PC-3 (cell line): ENCODE measurements around the gene VSIG10L2. TPM values are rescaled to one million over a fixed set of nuclear protein-coding genes. Genes with fewer than 3 reads are reported as not detected.

ENCODE experiments used
- ATAC-seq: fragments of 200-7000 bp; cut with Tn5 transposase; 2 replicates; pipeline ENCODE4 v1.9.1; 2020; ENCODE audit warnings: mild to moderate bottlenecking, moderate library complexity
- BruUV-seq: library from RNA; stranded (reverse); fragments of 400-500 nt; replicated peaks from 2 replicates; lab custom pipeline; 2021; lab: Mats Ljungman, UMichigan
- CTCF ChIA-PET: fragments of 300-600 bp; sonication (Branson Sonifier 250); formaldehyde crosslinking; loops from one replicate; lab custom pipeline; 2022; ENCODE audit warnings: antibody characterized with exemption; lab: Charles Lee
- POLR2A ChIA-PET: fragments of 300-600 bp; sonication (Branson Sonifier 250); formaldehyde crosslinking; loops from one replicate; lab custom pipeline; 2022; ENCODE audit warnings: antibody characterized with exemption; ENCODE audit not compliant: unreplicated experiment; lab: Charles Lee
- DNase-seq: peaks from one replicate; pipeline ENCODE4 v3.0.0-alpha.2; 2015
- H2AFZ ChIP-seq: fragments of 300-600 bp; sonication (generic); 2 replicates; pipeline ENCODE4 v1.6.0; 2016; ENCODE audit warnings: antibody characterized with exemption, low read length
- H3F3A ChIP-seq: fragments of 300-600 bp; sonication (generic); one replicate; pipeline ENCODE4 v1.6.0; 2017; ENCODE audit warnings: antibody characterized with exemption, low read length, control low read depth, mild to moderate bottlenecking; ENCODE audit not compliant: unreplicated experiment
- H3K27ac ChIP-seq: fragments of 300-600 bp; sonication (generic); 2 replicates; pipeline ENCODE4 v1.5.1; 2016; ENCODE audit warnings: mild to moderate bottlenecking, low read length
- H3K27me3 ChIP-seq: fragments of 300-600 bp; sonication (generic); 2 replicates; pipeline ENCODE4 v1.6.1; 2016; ENCODE audit warnings: low read length, mixed read lengths
- H3K36me3 ChIP-seq: fragments of 300-600 bp; sonication (generic); 2 replicates; pipeline ENCODE4 v1.6.1; 2016; ENCODE audit warnings: low read depth, mixed run types, low read length, mixed read lengths
- H3K4me1 ChIP-seq: fragments of 300-600 bp; sonication (generic); 2 replicates; pipeline ENCODE4 v1.5.1; 2016; ENCODE audit warnings: low read length; ENCODE audit not compliant: insufficient read depth
- H3K4me2 ChIP-seq: fragments of 300-600 bp; sonication (generic); 2 replicates; pipeline ENCODE4 v1.6.0; 2016; ENCODE audit warnings: low read length
- H3K4me3 ChIP-seq: fragments of 300-600 bp; sonication (generic); 2 replicates; pipeline ENCODE4 v1.5.1; 2016; ENCODE audit warnings: mild to moderate bottlenecking, low read length, mixed read lengths
- H3K79me2 ChIP-seq: fragments of 300-600 bp; sonication (generic); 2 replicates; pipeline ENCODE4 v1.6.1; 2017; ENCODE audit warnings: low read length, mixed read lengths
- H3K9ac ChIP-seq: fragments of 300-600 bp; sonication (generic); 2 replicates; pipeline ENCODE4 v1.6.0; 2016; ENCODE audit warnings: mild to moderate bottlenecking, low read length
- H3K9me2 ChIP-seq: fragments of 300-600 bp; sonication (generic); replicated peaks from 2 replicates; pipeline ENCODE4 v1.6.1; 2016; ENCODE audit warnings: mixed run types, low read length, mixed read lengths
- H3K9me3 ChIP-seq: fragments of 300-600 bp; sonication (generic); 2 replicates; pipeline ENCODE4 v1.6.1; 2016; ENCODE audit warnings: low read length, mixed read lengths
- H4K20me1 ChIP-seq: fragments of 300-600 bp; sonication (generic); 2 replicates; pipeline ENCODE4 v1.6.1; 2016; ENCODE audit warnings: low read length, mixed read lengths
- CTCF ChIP-seq: fragments of 300-600 bp; sonication (generic); conservative IDR thresholded peaks from 2 replicates; pipeline ENCODE4 v1.5.1; 2017; ENCODE audit warnings: antibody characterized with exemption, low read depth, mild to moderate bottlenecking, low read length
- EZH2 ChIP-seq: fragments of 300-600 bp; sonication (generic); IDR thresholded peaks from one replicate; pipeline ENCODE4 v1.6.1; 2017; ENCODE audit warnings: antibody characterized with exemption, mild to moderate bottlenecking, low read length; ENCODE audit not compliant: unreplicated experiment
- EZH2phosphoT487 ChIP-seq: fragments of 300-600 bp; sonication (generic); IDR thresholded peaks from 2 replicates; pipeline ENCODE4 v1.6.1; 2018; ENCODE audit warnings: mild to moderate bottlenecking, antibody characterized with exemption, low read length, borderline replicate concordance
- intact Hi-C: fragments of 100-400 bp; cut with micrococcal nuclease; formaldehyde crosslinking; loops from 2 replicates; pipeline ENCODE4 v1.9.0; 2023
- total RNA-seq: library from RNA; depleted of rRNA; stranded (reverse); fragments of >200 nt; gene quantifications from 2 replicates; pipeline ENCODE4 v1.2.3, GENCODE V29; 2014

The VSIG10L2 gene
- total RNA-seq, 1 experiment from 2014 or later = not detected

- no peak for TF ChIP-seq EZH2
- TF ChIP-seq EZH2phosphoT487 = no peak
- no peak for TF ChIP-seq CTCF
- no TSS peak for BruUV-seq
Observed at GRCh38 chr11:125959931-125960330, 14.1 kb downstream of the VSIG10L2 start.

GRCh38 chr11:125960771-125961170 lies 14.9 kb downstream of the VSIG10L2 start:
- Histone ChIP-seq H3K9me3 (no peaks in the 10 kb centered on the region), H2AFZ (no peak overlapping the region), H3K4me2 (no peak overlapping the region), H3F3A (no peaks in the 10 kb centered on the region), H3K27ac (no peak overlapping the region), H4K20me1 (no peaks in the 10 kb centered on the region), H3K79me2 (no peaks in the 10 kb centered on the region), H3K27me3 (no peaks in the 10 kb centered on the region), H3K9ac (no peak overlapping the region), H3K4me3 (no peak overlapping the region), H3K9me2 (no peaks in the 10 kb centered on the region), H3K4me1 (no peaks in the 10 kb centered on the region), H3K36me3 (no peaks in the 10 kb centered on the region)
- ATAC-seq = no peak
- no TSS peak for BruUV-seq
- TF ChIP-seq CTCF (no peak), EZH2 (no peak), EZH2phosphoT487 (no peak)
- no peak for DNase-seq
- CTCF ChIA-PET = no interaction called here
- intact Hi-C loops = no loop called here
- POLR2A ChIA-PET = no interaction called here

More at GRCh38 chr11:125959931-125960330, 14.1 kb downstream of the VSIG10L2 start:
- H3K4me1 ChIP-seq = no peaks in the 10 kb centered on the region
- ChIA-PET CTCF (no interaction called here), POLR2A (no interaction called here)
- no peaks in the 10 kb centered on the region for H4K20me1 ChIP-seq
- no peak overlapping the region for H2AFZ ChIP-seq
- DNase-seq = no peak
- no peaks in the 10 kb centered on the region for H3K27me3 ChIP-seq
- H3K9me3 ChIP-seq = no peaks in the 10 kb centered on the region
- H3K4me3 ChIP-seq = no peak overlapping the region
- ATAC-seq = no peak
- H3F3A ChIP-seq = no peaks in the 10 kb centered on the region
- no peak overlapping the region for H3K27ac ChIP-seq
- H3K4me2 ChIP-seq = no peak overlapping the region
- intact Hi-C loops = no loop called here
- H3K9me2 ChIP-seq = no peaks in the 10 kb centered on the region
- no peaks in the 10 kb centered on the region for H3K79me2 ChIP-seq
- H3K9ac ChIP-seq = no peak overlapping the region
- no peaks in the 10 kb centered on the region for H3K36me3 ChIP-seq

- Histone ChIP-seq H3K79me2 (no peaks in the 10 kb centered on the region), H3K9ac (no peak overlapping the region), H3K27ac (no peak overlapping the region), H3F3A (no peaks in the 10 kb centered on the region), H3K4me2 (no peak overlapping the region), H3K4me1 (peaks cover 6% of the 10 kb centered on the region), H3K9me3 (no peaks in the 10 kb centered on the region), H3K9me2 (no peaks in the 10 kb centered on the region), H2AFZ (no peak overlapping the region), H3K36me3 (no peaks in the 10 kb centered on the region), H3K27me3 (no peaks in the 10 kb centered on the region), H3K4me3 (no peak overlapping the region), H4K20me1 (no peaks in the 10 kb centered on the region)
- intact Hi-C loops = no loop called here
- ATAC-seq = no peak
- BruUV-seq = no TSS peak
- DNase-seq = no peak
- TF ChIP-seq EZH2phosphoT487 (no peak), EZH2 (no peak), CTCF (no peak)
- ChIA-PET POLR2A (no interaction called here), CTCF (no interaction called here)
Observed at GRCh38 chr11:125967515-125967914, 21.7 kb downstream of the VSIG10L2 start.
